Epithelial cell of esophagus (primary cell): ENCODE data around the gene KIAA1217.

Experiments
- DNase-seq: peaks from one replicate; pipeline ENCODE4 v3.0.0; 2010; ENCODE audit warnings: low read depth
- H3K4me3 ChIP-seq: 2 replicates; pipeline ENCODE4 v1.5.1; 2011; ENCODE audit warnings: mild to moderate bottlenecking, low read length, control low read depth
- CTCF ChIP-seq: IDR thresholded peaks from 2 replicates; pipeline ENCODE4 v1.5.1; 2011; ENCODE audit warnings: low read depth, mild to moderate bottlenecking, low read length, control low read depth, inconsistent platforms; ENCODE audit not compliant: insufficient read depth; ENCODE audit errors: missing control alignments

KIAA1217 gene

GRCh38 chr10:24262929-24263590 is 54.1 kb downstream of the KIAA1217 start:
- no peak overlapping the region for H3K4me3 ChIP-seq
- peak; percentile 61 for DNase-seq
- no peak for TF ChIP-seq CTCF

GRCh38 chr10:24269476-24269875 is 60.5 kb downstream of the KIAA1217 start:
- TF ChIP-seq CTCF, result no peak
- no peak overlapping the region for H3K4me3 ChIP-seq
- DNase-seq, result peak; percentile 38

GRCh38 chr10:24272374-24272773 is 63.4 kb downstream of the KIAA1217 start:
- no peak overlapping the region for H3K4me3 ChIP-seq
- no peak for TF ChIP-seq CTCF
- DNase-seq, result no peak

- DNase-seq, result no peak
- no peak for TF ChIP-seq CTCF
- no peak overlapping the region for H3K4me3 ChIP-seq
Measured at GRCh38 chr10:24277277-24277676, 68.3 kb downstream of the KIAA1217 start.

- peak; percentile 82 for DNase-seq
Measured at GRCh38 chr10:24277771-24278170, 68.8 kb downstream of the KIAA1217 start.

GRCh38 chr10:24278176-24278889 is 69.4 kb downstream of the KIAA1217 start:
- no peak for DNase-seq
- H3K4me3 ChIP-seq, result no peak overlapping the region
- no peak for TF ChIP-seq CTCF

More at GRCh38 chr10:24277771-24278170, 68.8 kb downstream of the KIAA1217 start:
- no peak overlapping the region for H3K4me3 ChIP-seq
- no peak for TF ChIP-seq CTCF
